HepG2 (cell line): ENCODE results near the gene HBB. TPM values are rescaled to one million over a fixed set of nuclear protein-coding genes. Genes with fewer than 3 reads are reported as not detected.

ENCODE experiments used
- ATAC-seq: fragments of 200-7000 bp; cut with Tn5 transposase; 3 replicates; pipeline ENCODE4 v1.9.1; 2020; ENCODE audit warnings: mild to moderate bottlenecking, moderate library complexity
- BruUV-seq: library from RNA; stranded (reverse); fragments of 400-500 nt; replicated peaks from 2 replicates; lab custom pipeline; 2021; lab: Mats Ljungman, UMichigan
- CTCF ChIA-PET: fragments of 300-600 bp; formaldehyde crosslinking; extraction: SDS; loops from one replicate; lab custom pipeline; 2021; ENCODE audit warnings: low total read pairs, inconsistent platforms, low intra/inter-chr PET ratio; lab: Yijun Ruan, JAX
- POLR2A ChIA-PET: fragments of 350-600 bp; sonication (Branson Sonifier 250); formaldehyde crosslinking; loops from one replicate; lab custom pipeline; 2020; ENCODE audit warnings: antibody characterized with exemption, inconsistent platforms; lab: Yijun Ruan, JAX
- DNase-seq: peaks from one replicate; pipeline ENCODE4 v3.0.0-alpha.2; 2015; ENCODE audit warnings: low spot score
- FAIRE-seq: peaks from 3 replicates; lab custom pipeline; 2011; peaks lifted over from hg19 to GRCh38; lab: Jason Lieb, UNC
- H2AFZ ChIP-seq: one replicate; pipeline ENCODE4 v1.6.1; 2011; ENCODE audit warnings: low read length, inconsistent platforms
- H3K27ac ChIP-seq: fragments of 300-600 bp; 3 replicates; pipeline ENCODE4 v1.8.0; 2011; ENCODE audit warnings: mixed run types, mild to moderate bottlenecking, mixed read lengths, low read length, inconsistent platforms; ENCODE audit not compliant: insufficient read depth; ENCODE audit errors: extremely low read length
- H3K27me3 ChIP-seq, 2 experiments: fragments of 200-600 bp in 1 of 2; 2 replicates in 1 of 2; 3 replicates in 1 of 2; pipeline versions ENCODE4 v1.6.0 to v1.8.0; 2011; ENCODE audit warnings: low read length in 2 of 2, mild to moderate bottlenecking in 2 of 2, moderate library complexity in 2 of 2, inconsistent platforms in 1 of 2; ENCODE audit not compliant: insufficient read depth in 2 of 2, control insufficient read depth in 1 of 2
- H3K36me3 ChIP-seq, 2 experiments: fragments of 200-600 bp in 1 of 2; replicated peaks in 1 of 2; 2 replicates in 1 of 2; 3 replicates in 1 of 2; pipeline versions ENCODE4 v1.5.1 to v1.8.0; 2011; ENCODE audit warnings: low read length in 2 of 2, inconsistent platforms in 1 of 2; ENCODE audit not compliant: insufficient read depth in 2 of 2, control insufficient read depth in 1 of 2
- H3K4me1 ChIP-seq: 2 replicates; pipeline ENCODE4 v1.5.1; 2012; ENCODE audit warnings: low read length, inconsistent platforms; ENCODE audit not compliant: insufficient read depth
- H3K4me2 ChIP-seq: 2 replicates; pipeline ENCODE4 v1.6.0; 2011; ENCODE audit warnings: low read depth, low read length, inconsistent platforms
- H3K4me3 ChIP-seq, 3 experiments: fragments of 200-600 bp in 1 of 3; sonication (generic), shearing (Covaris generic) in 1 of 3; replicated peaks in 1 of 3; 2 replicates each; pipeline ENCODE4 v1.5.1; 2011 to 2016; ENCODE audit warnings: low read length in 3 of 3, inconsistent platforms in 2 of 3, low read depth in 2 of 3, mild to moderate bottlenecking in 2 of 3, control low read depth in 1 of 3, mixed read lengths in 1 of 3; ENCODE audit not compliant: insufficient read depth in 1 of 3
- H3K79me2 ChIP-seq: one replicate; pipeline ENCODE4 v1.6.1; 2011; ENCODE audit warnings: low read length, inconsistent platforms; ENCODE audit not compliant: insufficient read depth
- H3K9ac ChIP-seq: 2 replicates; pipeline ENCODE4 v1.6.0; 2011; ENCODE audit warnings: mild to moderate bottlenecking, low read depth, low read length, inconsistent platforms; ENCODE audit not compliant: insufficient read depth
- H3K9me3 ChIP-seq: 2 replicates; pipeline ENCODE4 v1.5.1; 2012; ENCODE audit warnings: mild to moderate bottlenecking, low read length
- H4K20me1 ChIP-seq: 2 replicates; pipeline ENCODE4 v1.6.0; 2011; ENCODE audit warnings: inconsistent platforms, mild to moderate bottlenecking, low read length, moderate library complexity; ENCODE audit not compliant: insufficient read depth
- KLF6 ChIP-seq: IDR thresholded peaks from 2 replicates; pipeline ENCODE4 v1.8.0; 2016; ENCODE audit warnings: missing biosample characterization, missing genetic modification reagents
- SKI ChIP-seq: fragments of 450-650 bp; IDR thresholded peaks from one replicate; pipeline ENCODE4 v1.6.1; 2018; ENCODE audit warnings: mild to moderate bottlenecking; ENCODE audit not compliant: partially characterized antibody
- ZBTB38 ChIP-seq: sonication (generic); formaldehyde crosslinking; IDR thresholded peaks from 2 replicates; pipeline ENCODE4 v1.5.1; 2020; ENCODE audit warnings: mild to moderate bottlenecking, missing genetic modification reagents
- ZNF180 ChIP-seq: sonication (generic); formaldehyde crosslinking; IDR thresholded peaks from 2 replicates; pipeline ENCODE4 v1.4.0; 2020; ENCODE audit warnings: low read depth, missing genetic modification reagents, borderline replicate concordance
- ZNF256 ChIP-seq: sonication (generic); formaldehyde crosslinking; conservative IDR thresholded peaks from 2 replicates; pipeline ENCODE4 v1.4.0; 2020; ENCODE audit warnings: missing genetic modification reagents
- ZNF619 ChIP-seq: sonication (generic); formaldehyde crosslinking; IDR thresholded peaks from 2 replicates; pipeline ENCODE4 v1.4.0; 2020; ENCODE audit warnings: mild to moderate bottlenecking, missing genetic modification reagents
- ZNF720 ChIP-seq: sonication (generic); formaldehyde crosslinking; IDR thresholded peaks from 2 replicates; pipeline ENCODE4 v1.4.0; 2020; ENCODE audit warnings: missing genetic modification reagents
- ZNF782 ChIP-seq: sonication (generic); formaldehyde crosslinking; IDR thresholded peaks from 2 replicates; pipeline ENCODE4 v1.4.0; 2020; ENCODE audit warnings: missing genetic modification reagents, mild to moderate bottlenecking, borderline replicate concordance
- ZNF788 ChIP-seq: sonication (generic); formaldehyde crosslinking; IDR thresholded peaks from 2 replicates; pipeline ENCODE4 v1.5.0; 2020; ENCODE audit warnings: mild to moderate bottlenecking, missing genetic modification reagents, borderline replicate concordance
- ZSCAN21 ChIP-seq: sonication (generic); formaldehyde crosslinking; IDR thresholded peaks from 2 replicates; pipeline ENCODE4 v1.8.0; 2022; ENCODE audit warnings: mild to moderate bottlenecking, missing genetic modification reagents, moderate library complexity, borderline replicate concordance
- WGBS: methylation state at CpG from one replicate; pipeline ENCODE4 v1.1.6; 2017; ENCODE audit warnings: low lambda C conversion rate; 5-methylcytosine and 5-hydroxymethylcytosine counted together
- in situ Hi-C: cut with HindIII; loops from 2 replicates; pipeline ENCODE4 v1.10.0; 2017; ENCODE audit warnings: low pct_unique_long_range_greater_than_20kb; ENCODE audit not compliant: extremely low pct_ligation_motif_present
- intact Hi-C: fragments of 100-400 bp; cut with micrococcal nuclease; formaldehyde crosslinking; loops from one replicate; pipeline ENCODE4 v1.10.0; 2022; ENCODE audit not compliant: unreplicated experiment
- polyA plus RNA-seq, 8 experiments: library from polyadenylated mRNA; depleted of rRNA in 3 of 8; stranded (reverse) in 7 of 8; unstranded in 1 of 8; fragments of >200 nt; fragmentation: Illumina TruSeq in 4 of 8; extraction: Trizol in 4 of 8; gene quantifications; 2 replicates each; pipeline versions ENCODE4 v1.2.1 to v1.2.3, GENCODE V29; 2011 to 2016; ENCODE audit warnings: low read depth in 4 of 8, missing spikeins in 1 of 8, mixed read lengths in 1 of 8; ENCODE audit not compliant: insufficient read depth in 1 of 8
- total RNA-seq, 5 experiments: library from RNA; depleted of rRNA; stranded (reverse); fragments of >200 nt; fragmentation: Illumina TruSeq; extraction: Trizol; gene quantifications; 2 replicates each; pipeline ENCODE4 v1.2.3, GENCODE V29; 2016; ENCODE audit warnings: low read depth in 1 of 5
- TF ChIP-seq, protein P1 (sequence below): sonication (generic); formaldehyde crosslinking; IDR thresholded peaks from 2 replicates; pipeline ENCODE4 v1.4.0; 2020; ENCODE audit warnings: missing genetic modification reagents, borderline replicate concordance
- TF ChIP-seq, protein P2 (sequence below): sonication (generic); formaldehyde crosslinking; IDR thresholded peaks from 2 replicates; pipeline ENCODE4 v1.4.0; 2020; ENCODE audit warnings: mild to moderate bottlenecking, missing genetic modification reagents, borderline replicate concordance

Gene HBB
- total and polyA plus RNA-seq, 2 of the 13 experiments (the other 11 are each of a cell fraction or from before 2014, with no cell fraction given), result not detected

DNA sequence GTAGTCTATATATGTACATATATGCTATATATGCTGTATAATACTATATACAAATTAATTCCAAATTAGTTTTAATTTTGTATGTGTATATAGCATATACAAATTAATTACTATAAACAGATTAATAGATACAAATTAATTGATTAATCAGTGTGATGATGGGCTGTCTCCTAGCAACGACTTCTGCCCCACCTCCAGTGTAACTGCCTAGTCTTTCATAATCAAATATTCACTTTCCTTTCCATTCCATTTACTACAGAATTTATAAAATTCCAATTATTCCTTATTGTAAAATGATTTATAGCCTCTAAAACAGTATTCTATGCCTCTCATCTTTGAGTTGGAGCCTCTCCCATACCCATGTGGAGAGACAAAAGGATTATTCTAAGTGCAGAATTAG, 6.4 kb upstream of the HBB start (continued):
- TF ChIP-seq, protein P1, sequence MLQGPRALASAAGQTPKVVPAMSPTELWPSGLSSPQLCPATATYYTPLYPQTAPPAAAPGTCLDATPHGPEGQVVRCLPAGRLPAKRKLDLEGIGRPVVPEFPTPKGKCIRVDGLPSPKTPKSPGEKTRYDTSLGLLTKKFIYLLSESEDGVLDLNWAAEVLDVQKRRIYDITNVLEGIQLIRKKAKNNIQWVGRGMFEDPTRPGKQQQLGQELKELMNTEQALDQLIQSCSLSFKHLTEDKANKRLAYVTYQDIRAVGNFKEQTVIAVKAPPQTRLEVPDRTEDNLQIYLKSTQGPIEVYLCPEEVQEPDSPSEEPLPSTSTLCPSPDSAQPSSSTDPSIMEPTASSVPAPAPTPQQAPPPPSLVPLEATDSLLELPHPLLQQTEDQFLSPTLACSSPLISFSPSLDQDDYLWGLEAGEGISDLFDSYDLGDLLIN (CRISPR knock-in tag), result no peak
- no peak for TF ChIP-seq ZSCAN21
- TF ChIP-seq ZNF782 (CRISPR knock-in tag), result no peak
- no peak for TF ChIP-seq ZNF720

DNA sequence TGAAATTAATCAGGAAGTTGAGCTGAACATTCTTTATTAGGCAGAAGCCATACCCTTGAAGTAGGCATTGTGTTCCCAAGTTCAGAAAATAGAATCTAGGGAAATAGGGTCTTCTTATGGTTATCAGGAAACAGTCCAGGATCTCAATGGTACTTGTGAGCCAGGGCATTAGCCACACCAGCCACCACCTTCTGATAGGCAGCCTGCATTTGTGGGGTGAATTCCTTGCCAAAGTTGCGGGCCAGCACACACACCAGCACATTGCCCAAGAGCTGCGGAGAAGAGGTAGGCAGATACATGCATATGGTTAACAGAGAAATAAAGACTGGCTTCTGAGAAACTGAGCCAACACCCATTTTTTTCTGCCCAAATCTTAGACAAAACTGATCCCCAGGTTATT, 6.0 kb upstream of the HBB start:
- no peak for ATAC-seq
- H3K4me1 ChIP-seq, result no peaks in the 10 kb centered on the region
- WGBS, result 28% methylated on average over 2 of the region's 2 CpGs
- H3K4me3 ChIP-seq, result no peak overlapping the region
- H3K27ac ChIP-seq, result no peak overlapping the region
- H3K4me2 ChIP-seq, result no peak overlapping the region
- no peaks in the 10 kb centered on the region for H3K27me3 ChIP-seq
- no peak overlapping the region for H3K9ac ChIP-seq
- in situ Hi-C loops, result no loop called here
- no peak for FAIRE-seq
- TF ChIP-seq, protein P2, sequence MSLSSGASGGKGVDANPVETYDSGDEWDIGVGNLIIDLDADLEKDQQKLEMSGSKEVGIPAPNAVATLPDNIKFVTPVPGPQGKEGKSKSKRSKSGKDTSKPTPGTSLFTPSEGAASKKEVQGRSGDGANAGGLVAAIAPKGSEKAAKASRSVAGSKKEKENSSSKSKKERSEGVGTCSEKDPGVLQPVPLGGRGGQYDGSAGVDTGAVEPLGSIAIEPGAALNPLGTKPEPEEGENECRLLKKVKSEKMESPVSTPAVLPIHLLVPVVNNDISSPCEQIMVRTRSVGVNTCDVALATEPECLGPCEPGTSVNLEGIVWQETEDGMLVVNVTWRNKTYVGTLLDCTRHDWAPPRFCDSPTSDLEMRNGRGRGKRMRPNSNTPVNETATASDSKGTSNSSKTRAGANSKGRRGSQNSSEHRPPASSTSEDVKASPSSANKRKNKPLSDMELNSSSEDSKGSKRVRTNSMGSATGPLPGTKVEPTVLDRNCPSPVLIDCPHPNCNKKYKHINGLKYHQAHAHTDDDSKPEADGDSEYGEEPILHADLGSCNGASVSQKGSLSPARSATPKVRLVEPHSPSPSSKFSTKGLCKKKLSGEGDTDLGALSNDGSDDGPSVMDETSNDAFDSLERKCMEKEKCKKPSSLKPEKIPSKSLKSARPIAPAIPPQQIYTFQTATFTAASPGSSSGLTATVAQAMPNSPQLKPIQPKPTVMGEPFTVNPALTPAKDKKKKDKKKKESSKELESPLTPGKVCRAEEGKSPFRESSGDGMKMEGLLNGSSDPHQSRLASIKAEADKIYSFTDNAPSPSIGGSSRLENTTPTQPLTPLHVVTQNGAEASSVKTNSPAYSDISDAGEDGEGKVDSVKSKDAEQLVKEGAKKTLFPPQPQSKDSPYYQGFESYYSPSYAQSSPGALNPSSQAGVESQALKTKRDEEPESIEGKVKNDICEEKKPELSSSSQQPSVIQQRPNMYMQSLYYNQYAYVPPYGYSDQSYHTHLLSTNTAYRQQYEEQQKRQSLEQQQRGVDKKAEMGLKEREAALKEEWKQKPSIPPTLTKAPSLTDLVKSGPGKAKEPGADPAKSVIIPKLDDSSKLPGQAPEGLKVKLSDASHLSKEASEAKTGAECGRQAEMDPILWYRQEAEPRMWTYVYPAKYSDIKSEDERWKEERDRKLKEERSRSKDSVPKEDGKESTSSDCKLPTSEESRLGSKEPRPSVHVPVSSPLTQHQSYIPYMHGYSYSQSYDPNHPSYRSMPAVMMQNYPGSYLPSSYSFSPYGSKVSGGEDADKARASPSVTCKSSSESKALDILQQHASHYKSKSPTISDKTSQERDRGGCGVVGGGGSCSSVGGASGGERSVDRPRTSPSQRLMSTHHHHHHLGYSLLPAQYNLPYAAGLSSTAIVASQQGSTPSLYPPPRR (CRISPR knock-in tag), result no peak
- no peak for TF ChIP-seq ZNF256 (CRISPR knock-in tag)
- no peak for TF ChIP-seq ZBTB38 (CRISPR knock-in tag)
- no peak for TF ChIP-seq KLF6
- TF ChIP-seq SKI, result no peak
- no peak for TF ChIP-seq ZNF788 (CRISPR knock-in tag)
- no peak for TF ChIP-seq ZNF619 (CRISPR knock-in tag)
- TF ChIP-seq ZNF180 (CRISPR knock-in tag), result no peak
- no TSS peak for BruUV-seq
- CTCF ChIA-PET, result no interaction called here
- no peaks in the 10 kb centered on the region for H3K79me2 ChIP-seq
- POLR2A ChIA-PET, result no interaction called here
- no peak overlapping the region for H2AFZ ChIP-seq
- DNase-seq, result no peak
- H3K36me3 ChIP-seq, result no peaks in the 10 kb centered on the region
- no peaks in the 10 kb centered on the region; the same call in 1 of the 2 replicates for H4K20me1 ChIP-seq
- intact Hi-C loops, result no loop called here
- no peaks in the 10 kb centered on the region for H3K9me3 ChIP-seq
